ENCODE data around the gene ATP11A.
"Not testable (repeated sequence)": the region's sequence is repeated elsewhere in the genome, so short reads cannot be mapped to it uniquely, and the experiment has no call there.

ATP11A gene

GRCh38 chr13:112800057-112800456 lies 110.2 kb downstream of the ATP11A start:
- TF ChIP-seq, protein P1, sequence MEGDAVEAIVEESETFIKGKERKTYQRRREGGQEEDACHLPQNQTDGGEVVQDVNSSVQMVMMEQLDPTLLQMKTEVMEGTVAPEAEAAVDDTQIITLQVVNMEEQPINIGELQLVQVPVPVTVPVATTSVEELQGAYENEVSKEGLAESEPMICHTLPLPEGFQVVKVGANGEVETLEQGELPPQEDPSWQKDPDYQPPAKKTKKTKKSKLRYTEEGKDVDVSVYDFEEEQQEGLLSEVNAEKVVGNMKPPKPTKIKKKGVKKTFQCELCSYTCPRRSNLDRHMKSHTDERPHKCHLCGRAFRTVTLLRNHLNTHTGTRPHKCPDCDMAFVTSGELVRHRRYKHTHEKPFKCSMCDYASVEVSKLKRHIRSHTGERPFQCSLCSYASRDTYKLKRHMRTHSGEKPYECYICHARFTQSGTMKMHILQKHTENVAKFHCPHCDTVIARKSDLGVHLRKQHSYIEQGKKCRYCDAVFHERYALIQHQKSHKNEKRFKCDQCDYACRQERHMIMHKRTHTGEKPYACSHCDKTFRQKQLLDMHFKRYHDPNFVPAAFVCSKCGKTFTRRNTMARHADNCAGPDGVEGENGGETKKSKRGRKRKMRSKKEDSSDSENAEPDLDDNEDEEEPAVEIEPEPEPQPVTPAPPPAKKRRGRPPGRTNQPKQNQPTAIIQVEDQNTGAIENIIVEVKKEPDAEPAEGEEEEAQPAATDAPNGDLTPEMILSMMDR (IDR thresholded peaks at IDR 0.05; ENCODE audit: insufficient read depth, low read length, missing control alignments): no peak
- ChIA-PET CTCF (no interaction called here), POLR2A (no interaction called here)
- DNase-seq (ENCODE audit: low read depth, low spot score): no peak
- H3K4me3 ChIP-seq (ENCODE audit: low read depth, low read length): no peak overlapping the region

DNA sequence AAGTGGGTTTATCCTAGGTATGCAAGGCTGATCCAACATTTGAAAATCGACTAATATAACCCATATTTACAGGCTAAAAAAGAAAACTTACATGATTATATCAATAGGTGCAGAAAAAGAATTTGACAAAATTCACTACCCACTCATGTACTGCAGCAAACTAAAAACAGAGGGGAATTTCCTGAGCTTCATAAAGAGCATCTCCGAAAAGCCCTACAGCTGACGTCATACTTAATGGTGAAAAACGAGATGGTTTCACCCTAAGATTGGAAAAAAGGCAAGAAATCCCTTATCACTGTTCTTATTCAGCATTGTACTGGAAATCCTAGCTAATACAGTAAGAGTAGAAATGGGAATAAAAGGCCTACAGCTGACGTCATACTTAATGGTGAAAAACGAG lies 111.0 kb downstream of the ATP11A start:
- H3K4me3 ChIP-seq (ENCODE audit: low read depth, low read length); DNase-seq (ENCODE audit: low read depth, low spot score); CTCF ChIA-PET; POLR2A ChIA-PET: not testable (repeated sequence)

DNA sequence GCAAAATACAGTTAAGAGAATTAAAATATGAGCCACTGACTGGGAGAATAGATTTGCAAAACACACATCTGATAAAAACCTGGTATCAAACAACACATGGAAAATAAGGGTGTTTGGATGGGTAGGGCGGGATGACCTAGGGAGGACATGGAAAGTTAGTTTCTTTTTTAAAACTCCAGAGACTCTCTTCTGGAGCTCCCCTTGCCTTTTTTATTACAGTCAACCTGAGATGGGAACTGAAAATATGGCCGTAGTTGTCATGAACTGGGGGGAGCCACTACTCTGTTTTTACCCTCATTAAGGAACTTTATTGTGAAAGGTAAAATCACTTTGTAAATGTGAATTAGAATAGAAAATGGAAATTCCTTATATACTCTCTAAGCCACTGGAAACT lies 113.0 kb downstream of the ATP11A start:
- H3K4me3 ChIP-seq (ENCODE audit: low read depth, low read length): no peak overlapping the region
- ChIA-PET CTCF (no interaction called here), POLR2A (no interaction called here)
- TF ChIP-seq, protein P1 (IDR thresholded peaks at IDR 0.05; ENCODE audit: insufficient read depth, low read length, missing control alignments): no peak
- DNase-seq (ENCODE audit: low read depth, low spot score): no peak

DNA sequence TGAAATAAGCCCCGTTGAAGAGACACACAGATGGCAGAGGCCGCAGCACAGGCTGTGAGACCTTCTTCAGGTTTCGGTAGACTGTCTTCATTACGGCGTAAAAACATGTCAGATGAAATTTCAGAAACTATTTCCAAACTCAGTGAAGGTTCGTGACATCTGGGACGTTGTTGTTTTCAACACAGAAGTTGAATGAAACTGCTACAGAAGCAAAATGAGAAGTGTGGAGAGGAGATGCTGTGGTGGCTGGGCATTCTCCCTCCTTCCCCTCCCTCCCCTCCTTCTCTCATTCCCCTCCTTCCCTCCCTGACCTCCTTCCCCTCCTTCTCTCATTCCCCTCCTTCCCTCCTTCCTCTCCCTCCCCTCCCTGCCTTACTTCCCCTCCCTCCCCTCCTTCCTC lies 113.6 kb downstream of the ATP11A start:
- ChIA-PET CTCF (no interaction called here), POLR2A (no interaction called here)
- TF ChIP-seq, protein P1 (IDR thresholded peaks at IDR 0.05; ENCODE audit: insufficient read depth, low read length, missing control alignments): no peak
- DNase-seq (ENCODE audit: low read depth, low spot score): no peak
- H3K4me3 ChIP-seq (ENCODE audit: low read depth, low read length): no peak overlapping the region

- TF ChIP-seq, protein P1 (IDR thresholded peaks at IDR 0.05; ENCODE audit: insufficient read depth, low read length, missing control alignments): no peak
- H3K4me3 ChIP-seq (ENCODE audit: low read depth, low read length): no peak overlapping the region
- CTCF ChIA-PET: no interaction called here
- POLR2A ChIA-PET: no interaction called here
- DNase-seq (ENCODE audit: low read depth, low spot score): no peak
Observed at GRCh38 chr13:112804374-112804773, 114.5 kb downstream of the ATP11A start.

GRCh38 chr13:112806739-112807652 lies 117.2 kb downstream of the ATP11A start:
- DNase-seq (ENCODE audit: low read depth, low spot score): no peak
- POLR2A ChIA-PET: no interaction called here
- TF ChIP-seq, protein P1 (IDR thresholded peaks at IDR 0.05; ENCODE audit: insufficient read depth, low read length, missing control alignments): no peak
- CTCF ChIA-PET: no interaction called here
- no peak overlapping the region for H3K4me3 ChIP-seq (ENCODE audit: low read depth, low read length)

All from AG04449 (cell line).